Measurements from ENCODE around the gene CEP89. TPM values are rescaled to one million over a fixed set of nuclear protein-coding genes. Genes with fewer than 3 reads are reported as not detected.

Gene CEP89
- total RNA-seq, 2 experiments from 2014 or later = 18.7 to 25.9 TPM

DNA sequence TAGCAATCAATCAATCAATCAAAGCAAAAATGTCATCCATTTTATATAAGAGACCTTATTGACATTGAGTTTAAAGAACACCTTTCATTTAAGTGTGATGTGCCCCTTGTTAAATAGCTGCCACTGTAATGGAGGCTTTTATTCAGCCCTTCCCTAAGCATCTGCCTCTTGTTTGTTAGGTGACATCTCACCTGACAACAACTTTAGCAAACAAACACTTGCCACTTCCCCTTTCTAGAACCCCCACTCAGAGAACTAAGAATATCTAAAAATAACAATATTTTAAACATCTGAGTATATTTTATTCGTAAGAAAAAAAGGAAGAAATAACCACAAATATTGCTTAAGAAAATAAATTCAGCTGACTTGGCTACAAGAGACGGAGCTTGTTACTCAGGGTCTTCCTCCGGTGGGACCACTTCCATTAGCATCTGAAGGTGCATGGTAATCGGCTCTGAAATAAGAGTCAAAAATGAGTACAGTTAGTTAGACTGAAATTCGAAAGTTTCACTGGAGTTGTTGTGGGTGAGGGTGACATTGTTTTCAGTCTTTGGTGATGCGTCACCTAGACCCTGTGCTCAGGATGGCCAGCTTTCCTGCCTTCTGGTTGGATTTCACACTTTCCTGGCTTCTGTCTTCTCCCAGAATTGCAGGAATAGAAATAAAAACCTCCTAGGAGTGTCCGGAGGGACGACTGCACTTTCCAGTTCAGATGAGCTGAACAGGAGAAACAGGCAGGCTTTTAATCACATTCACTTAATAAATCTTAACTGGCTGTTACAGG lies 141.3 kb downstream of the CEP89 start:
- Mint-ChIP-seq H3K4me1 (peaks cover 3% of the 10 kb centered on the region), H3K4me3 (no peak overlapping the region), H3K36me3 (ENCODE audit: low read depth) (no peaks in the 10 kb centered on the region), H3K27ac (no peak overlapping the region), H3K27me3 (peaks cover 1% of the 10 kb centered on the region), H3K9me3 (no peaks in the 10 kb centered on the region)
- CTCF ChIA-PET = no interaction called here
- POLR2A ChIA-PET = no interaction called here
- no peak for DNase-seq

- DNase-seq = no peak
- peak overlapping the region; percentile 25 for H3K27ac Mint-ChIP-seq
- ChIA-PET CTCF (interaction anchor here (0.9 kb wide), 1 partner anchor 125 kb away, joined by 3 read pairs; no protein-coding TSS in a partner anchor), POLR2A (no interaction called here)
- peaks cover 8% of the 10 kb centered on the region for H3K27me3 Mint-ChIP-seq
- no peaks in the 10 kb centered on the region for H3K9me3 Mint-ChIP-seq
- H3K4me3 Mint-ChIP-seq = no peak overlapping the region
- H3K36me3 Mint-ChIP-seq (ENCODE audit: low read depth) = no peaks in the 10 kb centered on the region
- H3K4me1 Mint-ChIP-seq = peaks cover 3% of the 10 kb centered on the region
Measured at GRCh38 chr19:32829345-32829896, 142.3 kb downstream of the CEP89 start.

- Mint-ChIP-seq H3K9me3 (no peaks in the 10 kb centered on the region), H3K27me3 (peaks cover 10% of the 10 kb centered on the region), H3K36me3 (ENCODE audit: low read depth) (no peaks in the 10 kb centered on the region), H3K4me3 (no peak overlapping the region), H3K27ac (peak overlapping the region; percentile 76), H3K4me1 (peaks cover 3% of the 10 kb centered on the region)
- DNase-seq = no peak
- ChIA-PET POLR2A (no interaction called here), CTCF (interaction anchor here (0.9 kb wide), 1 partner anchor 126 kb away, joined by 3 read pairs; no protein-coding TSS in a partner anchor)
Measured at GRCh38 chr19:32828643-32829344, 143.0 kb downstream of the CEP89 start.

DNA sequence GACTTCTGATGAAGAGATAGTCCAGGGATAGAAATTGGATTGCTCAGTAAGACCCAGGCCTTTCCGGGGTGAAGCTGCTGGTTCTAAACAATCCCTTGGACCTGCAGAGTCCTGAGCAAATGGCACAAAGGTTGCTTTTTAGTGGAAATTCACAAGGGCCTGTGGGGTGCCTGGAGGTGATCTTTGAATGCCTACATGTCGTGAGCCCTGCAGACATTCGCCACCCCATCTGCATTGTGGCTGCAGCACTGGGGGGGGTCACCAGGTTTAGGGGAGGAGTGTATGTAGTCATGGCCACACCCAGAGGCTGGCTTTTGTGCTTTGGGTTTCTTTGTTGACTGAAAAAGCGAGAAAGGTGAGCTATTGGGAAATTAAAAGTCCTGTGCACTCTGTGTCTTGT lies 143.6 kb downstream of the CEP89 start:
- no peak for DNase-seq
- peaks cover 14% of the 10 kb centered on the region for H3K27me3 Mint-ChIP-seq
- POLR2A ChIA-PET = no interaction called here
- H3K4me3 Mint-ChIP-seq = no peak overlapping the region
- H3K9me3 Mint-ChIP-seq = no peaks in the 10 kb centered on the region
- no peaks in the 10 kb centered on the region for H3K36me3 Mint-ChIP-seq (ENCODE audit: low read depth)
- CTCF ChIA-PET = no interaction called here
- H3K27ac Mint-ChIP-seq = no peak overlapping the region
- H3K4me1 Mint-ChIP-seq = peaks cover 3% of the 10 kb centered on the region

Other genes starting within 250 kb of the CEP89 start
- gene SLC7A9, start 102.2 kb downstream of the CEP89 start, total RNA-seq = under 1 TPM; 0.27 to 0.45 TPM
- 1 to 10 TPM; 7.3 to 8.3 TPM for gene FAAP24, start 284 bp upstream of the CEP89 start, total RNA-seq
- gene RHPN2, start 92.9 kb upstream of the CEP89 start, total RNA-seq = 1 to 10 TPM; 1.4 TPM
- 10 to 100 TPM; 14.7 to 14.9 TPM for gene GPATCH1, start 109.2 kb upstream of the CEP89 start, total RNA-seq
- gene WDR88, start 160.2 kb upstream of the CEP89 start, total RNA-seq = under 1 TPM in 1 of 2 experiments, not detected in 1; 0.27 TPM
- under 1 TPM; 0.08 to 0.20 TPM for gene LRP3, start 222.4 kb upstream of the CEP89 start, total RNA-seq